GM12878 (cell line): ENCODE measurements around the gene HHAT. TPM values are rescaled to one million over a fixed set of nuclear protein-coding genes. Genes with fewer than 3 reads are reported as not detected.
A peak's percentile ranks its signal among the peaks of the same experiment; 100 is the strongest.

Experiments
- ATAC-seq: fragments of 200-7000 bp; cut with Tn5 transposase; 3 replicates; pipeline ENCODE4 v1.9.1; 2020; ENCODE audit warnings: mild to moderate bottlenecking, moderate library complexity
- BruUV-seq: library from RNA; stranded (reverse); fragments of 400-500 nt; replicated peaks from 2 replicates; lab custom pipeline; 2021; lab: Mats Ljungman, UMichigan
- CTCF ChIA-PET: fragments of 300-600 bp; sonication (Branson Sonifier 250); formaldehyde crosslinking; extraction: SDS; loops from one replicate; lab custom pipeline; 2021; ENCODE audit warnings: inconsistent platforms; lab: Yijun Ruan, JAX
- POLR2A ChIA-PET: fragments of 350-600 bp; formaldehyde crosslinking; extraction: SDS; loops from one replicate; lab custom pipeline; 2021; ENCODE audit warnings: inconsistent platforms; lab: Charles Lee
- RAD21 ChIA-PET: fragments of 300-600 bp; sonication (Branson Sonifier 250); formaldehyde crosslinking; loops from one replicate; lab custom pipeline; 2023; ENCODE audit warnings: antibody characterized with exemption; ENCODE audit not compliant: unreplicated experiment; lab: Charles Lee
- SMC1A ChIA-PET: fragments of 300-600 bp; sonication (Branson Sonifier 250); formaldehyde crosslinking; loops from one replicate; lab custom pipeline; 2023; ENCODE audit not compliant: unreplicated experiment, uncharacterized antibody; lab: Charles Lee
- DNase-seq: peaks from one replicate; pipeline ENCODE4 v3.0.0-alpha.2; 2011; ENCODE audit warnings: low read depth, low spot score
- FAIRE-seq: peaks from 3 replicates; lab custom pipeline; 2011; peaks lifted over from hg19 to GRCh38; lab: Jason Lieb, UNC
- H2AFZ ChIP-seq: 2 replicates; pipeline ENCODE4 v1.6.0; 2011; ENCODE audit warnings: low read depth, low read length, control low read depth; ENCODE audit not compliant: control insufficient read depth
- H3K27ac ChIP-seq: 2 replicates; pipeline ENCODE4 v1.5.1; 2011; ENCODE audit warnings: control low read depth; ENCODE audit not compliant: control insufficient read depth, insufficient read depth
- H3K27me3 ChIP-seq, 2 experiments: replicated peaks in 1 of 2; 2 replicates each; pipeline versions ENCODE4 v1.6.0 to v1.6.1; 2011; ENCODE audit warnings: low read length in 1 of 2; ENCODE audit not compliant: control insufficient read depth in 2 of 2, insufficient read depth in 2 of 2
- H3K36me3 ChIP-seq, 2 experiments: 2 replicates each; pipeline ENCODE4 v1.5.1; 2011; ENCODE audit warnings: low read length in 1 of 2; ENCODE audit not compliant: control insufficient read depth in 2 of 2, insufficient read depth in 2 of 2
- H3K4me1 ChIP-seq: 2 replicates; pipeline ENCODE4 v1.6.1; 2011; ENCODE audit warnings: mild to moderate bottlenecking, low read length, moderate library complexity, mixed read lengths; ENCODE audit not compliant: control insufficient read depth, insufficient read depth
- H3K4me2 ChIP-seq: 2 replicates; pipeline ENCODE4 v1.6.0; 2011; ENCODE audit warnings: control low read depth; ENCODE audit not compliant: control insufficient read depth, insufficient read depth
- H3K4me3 ChIP-seq: fragments of 200-600 bp; sonication (generic); 2 replicates; pipeline ENCODE4 v1.5.1; 2016
- H3K79me2 ChIP-seq: 2 replicates; pipeline ENCODE4 v1.6.0; 2011; ENCODE audit warnings: low read length; ENCODE audit not compliant: control insufficient read depth, insufficient read depth
- H3K9ac ChIP-seq: 2 replicates; pipeline ENCODE4 v1.8.0; 2011; ENCODE audit warnings: low read length, control low read depth, mixed read lengths; ENCODE audit not compliant: control insufficient read depth, insufficient read depth
- H3K9me3 ChIP-seq: replicated peaks from 3 replicates; pipeline ENCODE4 v1.5.1; 2011; ENCODE audit warnings: mild to moderate bottlenecking, low read length; ENCODE audit not compliant: control insufficient read depth, insufficient read depth
- H4K20me1 ChIP-seq: 2 replicates; pipeline ENCODE4 v1.6.0; 2011; ENCODE audit not compliant: control insufficient read depth, insufficient read depth
- ATF7 ChIP-seq: fragments of 450-650 bp; IDR thresholded peaks from 2 replicates; pipeline ENCODE4 v1.6.1; 2016; ENCODE audit warnings: low read depth, mild to moderate bottlenecking
- BACH1 ChIP-seq: fragments of 450-650 bp; IDR thresholded peaks from 2 replicates; pipeline ENCODE4 v1.6.1; 2017; ENCODE audit warnings: mild to moderate bottlenecking, borderline replicate concordance
- BHLHE40 ChIP-seq, 2 experiments: fragments of 450-650 bp in 1 of 2; IDR thresholded peaks; 2 replicates each; pipeline ENCODE4 v1.6.1; 2011 to 2017; ENCODE audit warnings: low read depth in 2 of 2, borderline replicate concordance in 1 of 2, improper control_type of control experiment in 1 of 2, low read length in 1 of 2, mild to moderate bottlenecking in 1 of 2
- DPF2 ChIP-seq: fragments of 450-650 bp; IDR thresholded peaks from 2 replicates; pipeline ENCODE4 v1.6.1; 2017; ENCODE audit warnings: mild to moderate bottlenecking
- EGR1 ChIP-seq, 2 experiments: IDR thresholded peaks; 1 replicate in 1 of 2; 2 replicates in 1 of 2; pipeline ENCODE4 v1.6.1; 2011 to 2012; ENCODE audit warnings: low read depth in 2 of 2, low read length in 2 of 2, borderline replicate concordance in 1 of 2, mild to moderate bottlenecking in 1 of 2, moderate library complexity in 1 of 2
- IKZF1 ChIP-seq: fragments of 450-650 bp; conservative IDR thresholded peaks from 2 replicates; pipeline ENCODE4 v1.6.1; 2017; ENCODE audit warnings: antibody characterized with exemption, mild to moderate bottlenecking
- IKZF2 ChIP-seq, 2 experiments: fragments of 450-650 bp; IDR thresholded peaks; 2 replicates each; pipeline ENCODE4 v1.6.1; 2017; ENCODE audit warnings: mild to moderate bottlenecking in 2 of 2, moderate library complexity in 2 of 2
- IRF4 ChIP-seq: IDR thresholded peaks from 2 replicates; pipeline ENCODE4 v1.6.1; 2011; ENCODE audit warnings: low read depth, low read length
- KAT2A ChIP-seq: conservative IDR thresholded peaks from 2 replicates; pipeline ENCODE4 v1.6.1; 2011; ENCODE audit warnings: low read depth, low read length; ENCODE audit not compliant: control insufficient read depth
- NBN ChIP-seq: fragments of 450-650 bp; IDR thresholded peaks from 2 replicates; pipeline ENCODE4 v1.6.1; 2016
- NFXL1 ChIP-seq: fragments of 450-650 bp; IDR thresholded peaks from 2 replicates; pipeline ENCODE4 v1.6.1; 2017; ENCODE audit warnings: antibody characterized with exemption, mild to moderate bottlenecking, borderline replicate concordance
- POU2F2 ChIP-seq: IDR thresholded peaks from 3 replicates; pipeline ENCODE4 v1.6.1; 2011; ENCODE audit warnings: low read depth, mild to moderate bottlenecking, low read length, borderline replicate concordance
- RELB ChIP-seq: fragments of 450-650 bp; IDR thresholded peaks from 2 replicates; pipeline ENCODE4 v1.6.1; 2017; ENCODE audit warnings: low read depth, mild to moderate bottlenecking, moderate library complexity
- RUNX3 ChIP-seq: IDR thresholded peaks from 2 replicates; pipeline ENCODE4 v1.6.1; 2012; ENCODE audit warnings: low read length, inconsistent platforms
- SUZ12 ChIP-seq: fragments of 200-600 bp; sonication (generic); IDR thresholded peaks from one replicate; pipeline ENCODE4 v1.6.1; 2018; ENCODE audit warnings: antibody characterized with exemption, mild to moderate bottlenecking; ENCODE audit not compliant: unreplicated experiment
- TCF12 ChIP-seq: IDR thresholded peaks from 2 replicates; pipeline ENCODE4 v1.6.1; 2011; ENCODE audit warnings: low read depth, mild to moderate bottlenecking, low read length
- WGBS: methylation state at CpG from one replicate; pipeline ENCODE4 v1.1.6; 2016; ENCODE audit warnings: low lambda C conversion rate; ENCODE audit not compliant: insufficient replicate concordance, insufficient coverage; ENCODE audit errors: missing lambda C conversion rate; 5-methylcytosine and 5-hydroxymethylcytosine counted together
- in situ Hi-C: fragments of 300-500 bp; cut with MboI; formaldehyde crosslinking; loops from 9 replicates; pipeline ENCODE4 v1.14.3; 2018; ENCODE audit warnings: mixed read lengths
- intact Hi-C: fragments of 100-400 bp; cut with micrococcal nuclease; formaldehyde crosslinking; loops from one replicate; pipeline ENCODE4 v1.14.2; 2022; ENCODE audit not compliant: unreplicated experiment
- polyA plus RNA-seq, 11 experiments: library from polyadenylated mRNA; depleted of rRNA in 4 of 11; unstranded in 6 of 11; stranded (reverse) in 5 of 11; fragments of >200 nt; fragmentation: Nextera tagmentation in 4 of 11; fragmentation: Illumina TruSeq in 1 of 11; extraction: Ambion mirVana in 4 of 11; extraction: Trizol in 1 of 11; gene quantifications; 1 replicate in 1 of 11; 2 replicates in 10 of 11; pipeline versions ENCODE4 v1.2.1 to v1.2.3, GENCODE V29; 2011 to 2016; ENCODE audit warnings: inconsistent platforms in 2 of 11, missing spikeins in 2 of 11, low read depth in 1 of 11
- total RNA-seq, 4 experiments: library from RNA; depleted of rRNA in 3 of 4; stranded (reverse); fragments of >200 nt in 3 of 4; fragmentation: Illumina TruSeq in 1 of 4; extraction: Trizol in 1 of 4; gene quantifications; 2 replicates each; pipeline versions ENCODE4 v1.2.1 to v1.2.3, GENCODE V29; 2013 to 2021

Gene HHAT
- total and polyA plus RNA-seq, 10 of the 15 experiments (the other 5 are each of a cell fraction or from before 2014, with no cell fraction given), result 1.2 to 37.6 (median 2.6) TPM

DNA sequence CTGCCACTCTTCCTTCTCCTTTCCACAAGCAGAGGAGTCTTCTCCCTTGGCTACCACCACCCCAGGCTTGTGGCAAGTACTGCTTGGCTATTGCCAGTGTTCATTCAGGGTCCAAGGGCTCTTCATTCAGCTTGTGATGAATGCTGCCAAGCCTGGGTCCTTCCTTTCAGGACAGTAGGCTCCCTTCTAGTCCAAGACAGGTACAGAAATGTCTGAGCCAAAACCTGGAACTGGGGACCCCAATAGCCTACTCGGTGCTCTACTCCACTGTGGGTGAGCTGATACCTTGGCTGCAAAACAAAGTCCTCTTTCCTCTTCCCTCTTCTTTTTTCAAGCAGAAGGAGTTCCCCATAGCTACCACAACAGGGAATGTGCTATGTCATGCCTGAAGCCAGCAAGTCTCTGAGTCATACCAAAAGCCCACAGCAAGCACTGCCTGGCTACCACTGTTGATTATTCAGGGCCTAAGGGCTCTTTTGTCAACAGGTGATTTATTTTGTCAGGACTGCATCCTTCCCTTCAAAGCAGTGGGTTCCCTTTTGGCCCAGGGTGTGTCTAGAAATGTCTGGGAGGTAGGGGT is 268.9 kb downstream of the HHAT start:
- H3K79me2 ChIP-seq, result no peaks in the 10 kb centered on the region
- TF ChIP-seq KAT2A (no peak), ATF7 (0 out of 2 replicates have a peak, but pooled peaks have one; percentile 15), TCF12 (no peak), NFXL1 (no peak), RELB (0 out of 2 replicates have a peak, but pooled peaks have one; percentile 45), BACH1 (peak; percentile 82; the same call in 1 of the 2 replicates), EGR1 (IDR thresholded peaks at IDR 0.05; ENCODE audit: borderline replicate concordance in 1 of 2, low read depth in 2 of 2, low read length in 2 of 2) (no peak), IRF4 (peak; percentile 56; the same call in 1 of the 2 replicates), SUZ12 (no peak), IKZF1 (peak; percentile 89), POU2F2 (peak; percentile 44; the same call in 1 of the 3 replicates), RUNX3 (peak; percentile 44), BHLHE40 (IDR thresholded peaks at IDR 0.05; ENCODE audit: borderline replicate concordance in 1 of 2, low read depth in 2 of 2, low read length in 1 of 2) (peak in 1 of 2 experiments; percentile 8; a peak in 1 of 4 replicates), IKZF2 (IDR thresholded peaks at IDR 0.05) (peak; percentile 81 to 84), NBN (0 out of 2 replicates have a peak, but pooled peaks have one; percentile 24), DPF2 (0 out of 2 replicates have a peak, but pooled peaks have one; percentile 53)
- no peak overlapping the region for H3K9ac ChIP-seq
- RAD21 ChIA-PET, result no interaction called here
- intact Hi-C loops, result no loop called here
- no peak overlapping the region for H3K27ac ChIP-seq
- POLR2A ChIA-PET, result interaction anchor here (0.6 kb wide), 1 partner anchor 189 kb away, joined by 6 read pairs; no protein-coding TSS in a partner anchor
- H3K4me2 ChIP-seq, result no peak overlapping the region
- H3K4me3 ChIP-seq, result no peak overlapping the region
- FAIRE-seq (no peak), ATAC-seq (peak; percentile 96), DNase-seq (peak; percentile 7)
- no peaks in the 10 kb centered on the region for H3K27me3 ChIP-seq
- in situ Hi-C loops, result loop anchor here (25.0 kb wide), 1 partner anchor 340 kb away; no protein-coding TSS in a partner anchor
- SMC1A ChIA-PET, result interaction anchor here (0.6 to 1.1 kb wide), 2 partner anchors 15 to 352 kb away, joined by 3 to 4 read pairs; no protein-coding TSS in a partner anchor
- no peaks in the 10 kb centered on the region for H4K20me1 ChIP-seq
- no peaks in the 10 kb centered on the region for H3K9me3 ChIP-seq
- no TSS peak for BruUV-seq
- H3K36me3 ChIP-seq, result no peaks in the 10 kb centered on the region
- 0% methylated on average over 1 of the region's 1 CpG for WGBS
- no peaks in the 10 kb centered on the region; the same call in 1 of the 2 replicates for H3K4me1 ChIP-seq
- no peak overlapping the region for H2AFZ ChIP-seq
- CTCF ChIA-PET, result interaction anchor here (0.5 to 2.3 kb wide), 2 partner anchors 11 to 761 kb away, joined by 3 to 8 read pairs; no protein-coding TSS in a partner anchor
